ENCODE results near the gene GYS2. TPM values are rescaled to one million over a fixed set of nuclear protein-coding genes. Genes with fewer than 3 reads are reported as not detected.

Gene GYS2
- total and polyA plus RNA-seq, 10 donors: 0.05 TPM; not detected in 9

- Histone ChIP-seq H3K27ac (no peak within 1 kb of the TSS), H3K36me3 (no peaks in the 10 kb centered on the region), H3K4me3 (peak within 1 kb of the TSS in 6 of 8 donors; percentile 48 to 85 (median 58)), H3K4me1 (peaks cover 0 to 23% (median 17%) of the 10 kb centered on the region in 6 donors), H3K9me3 (peaks cover 0 to 12% (median 2%) of the 10 kb centered on the region in 8 donors), H3K27me3 (replicated peaks in 1 of 7) (peaks cover 0 to 41% (median 10%) of the 10 kb centered on the region in 7 donors)
- intact Hi-C loops (cut with DNase I; ENCODE audit: low total_unique reads): no loop called here
- TF ChIP-seq POLR2A (IDR thresholded peaks at IDR 0.05) (no peak), POLR2AphosphoS5 (IDR thresholded peaks at IDR 0.05) (no peak), CTCF (IDR thresholded peaks at IDR 0.05 in 8 of 11, conservative IDR thresholded peaks at IDR 0.05 in 3 of 11) (no peak)
- WGBS, 5 donors: 88 to 96% (median 93%) methylated on average over 1 of the region's 1 CpG
- DNase-seq: no peak
Observed at GRCh38 chr12:21526053-21526452, 78.6 kb downstream of the GYS2 start, which contains the start of gene SPX. Gene SPX (plus strand): TSS chr12:21526296. CDS start chr12:21526473, 177 bp downstream.

- Histone ChIP-seq H3K4me1 (peaks cover 0 to 14% (median 11%) of the 10 kb centered on the region in 6 donors), H3K36me3 (peaks cover 0 to 3% (median 0%) of the 10 kb centered on the region in 6 donors), H3K27me3 (replicated peaks in 1 of 7) (peaks cover 0 to 17% (median 10%) of the 10 kb centered on the region in 7 donors), H3K9me3 (peaks cover 0 to 12% (median 2%) of the 10 kb centered on the region in 8 donors), H3K27ac (no peak overlapping the region), H3K4me3 (no peak overlapping the region)
- TF ChIP-seq POLR2AphosphoS5 (IDR thresholded peaks at IDR 0.05): no peak
- no peak for TF ChIP-seq POLR2A (IDR thresholded peaks at IDR 0.05)
- TF ChIP-seq CTCF (IDR thresholded peaks at IDR 0.05 in 8 of 11, conservative IDR thresholded peaks at IDR 0.05 in 3 of 11): no peak
- intact Hi-C loops (cut with DNase I; ENCODE audit: low total_unique reads): no loop called here
- no peak for DNase-seq
Observed at GRCh38 chr12:21523148-21523547, 81.5 kb downstream of the GYS2 start.

GRCh38 chr12:21521541-21521940, 83.1 kb downstream of the GYS2 start:
- Histone ChIP-seq H3K27ac (no peak overlapping the region), H3K4me3 (no peak overlapping the region), H3K36me3 (peaks cover 0 to 19% (median 2%) of the 10 kb centered on the region in 6 donors), H3K4me1 (no peaks in the 10 kb centered on the region), H3K27me3 (replicated peaks in 1 of 7) (peaks cover 0 to 1% (median 0%) of the 10 kb centered on the region in 7 donors), H3K9me3 (peaks cover 0 to 12% (median 2%) of the 10 kb centered on the region in 8 donors)
- TF ChIP-seq POLR2AphosphoS5 (IDR thresholded peaks at IDR 0.05): no peak
- TF ChIP-seq POLR2A (IDR thresholded peaks at IDR 0.05): no peak
- TF ChIP-seq CTCF (IDR thresholded peaks at IDR 0.05 in 8 of 11, conservative IDR thresholded peaks at IDR 0.05 in 3 of 11): no peak
- WGBS, 5 donors: 67 to 80% (median 74%) methylated on average over 1 of the region's 1 CpG
- no peak for DNase-seq
- intact Hi-C loops (cut with DNase I; ENCODE audit: low total_unique reads): no loop called here

GRCh38 chr12:21518451-21518850, 86.2 kb downstream of the GYS2 start:
- 89 to 95% (median 93%) methylated on average over 3 of the region's 3 CpGs for WGBS, 5 donors
- TF ChIP-seq POLR2AphosphoS5 (IDR thresholded peaks at IDR 0.05) (no peak), POLR2A (IDR thresholded peaks at IDR 0.05) (no peak), CTCF (IDR thresholded peaks at IDR 0.05 in 8 of 11, conservative IDR thresholded peaks at IDR 0.05 in 3 of 11) (no peak)
- Histone ChIP-seq H3K27ac (no peak overlapping the region), H3K4me1 (no peaks in the 10 kb centered on the region), H3K4me3 (no peak overlapping the region), H3K27me3 (replicated peaks in 1 of 7) (no peaks in the 10 kb centered on the region), H3K9me3 (no peaks in the 10 kb centered on the region), H3K36me3 (peaks cover 0 to 50% (median 25%) of the 10 kb centered on the region in 6 donors)
- intact Hi-C loops (cut with DNase I; ENCODE audit: low total_unique reads): loop anchor here (10.0 kb wide), 1 partner anchor 126 kb away; no protein-coding TSS in a partner anchor
- DNase-seq: no peak
